Activated T-cell treated with anti-CD3 and anti-CD28 coated beads, Interleukin-2, amount 50 U/mL, for 1 hour (primary cell): Measurements from ENCODE around the gene VSIG4.
A peak's percentile ranks its signal among the peaks of the same experiment; 100 is the strongest.
"Not testable (repeated sequence)": the region's sequence is repeated elsewhere in the genome, so short reads cannot be mapped to it uniquely, and the experiment has no call there.

Experiments
- DNase-seq: peaks from one replicate; pipeline ENCODE4 v3.0.0-alpha.2; 2020

VSIG4 gene

GRCh38 chrX:66039944-66040343, at the start of gene VSIG4:
Gene VSIG4, minus strand, starts transcription at chrX:66040080. Its CDS starts 82 bp downstream, at chrX:66039998.
- DNase-seq: no peak

- no peak for DNase-seq
Measured at GRCh38 chrX:66076801-66077200, 36.9 kb upstream of the VSIG4 start.

- peak; percentile 33 for DNase-seq
Measured at GRCh38 chrX:66074920-66075879, 35.3 kb upstream of the VSIG4 start.

- no peak for DNase-seq
Measured at GRCh38 chrX:66071126-66071525, 31.2 kb upstream of the VSIG4 start.

GRCh38 chrX:66064261-66064660, 24.4 kb upstream of the VSIG4 start:
- DNase-seq: no peak

GRCh38 chrX:66057019-66057418, 17.1 kb upstream of the VSIG4 start:
- DNase-seq: not testable (repeated sequence)

- DNase-seq: no peak
Measured at GRCh38 chrX:66054978-66055377, 15.1 kb upstream of the VSIG4 start.

- no peak for DNase-seq
Measured at GRCh38 chrX:66053414-66053813, 13.5 kb upstream of the VSIG4 start.

- DNase-seq: no peak
Measured at GRCh38 chrX:66051980-66052379, 12.1 kb upstream of the VSIG4 start.

- DNase-seq: no peak
Measured at GRCh38 chrX:66050140-66050569, 10.3 kb upstream of the VSIG4 start.

GRCh38 chrX:66049056-66049455, 9.2 kb upstream of the VSIG4 start:
- DNase-seq: no peak

- DNase-seq: no peak
Measured at GRCh38 chrX:66046612-66047235, 6.8 kb upstream of the VSIG4 start.

GRCh38 chrX:66045894-66046293, 6.0 kb upstream of the VSIG4 start:
- DNase-seq: no peak

- DNase-seq: no peak
Measured at GRCh38 chrX:66043584-66043983, 3.7 kb upstream of the VSIG4 start.

GRCh38 chrX:66042307-66043077, 2.6 kb upstream of the VSIG4 start:
- no peak for DNase-seq

GRCh38 chrX:66038115-66038514, 1.8 kb downstream of the VSIG4 start:
- DNase-seq: no peak

- DNase-seq: no peak
Measured at GRCh38 chrX:66036231-66036630, 3.6 kb downstream of the VSIG4 start.

GRCh38 chrX:66035667-66036066, 4.2 kb downstream of the VSIG4 start:
- no peak for DNase-seq

- DNase-seq: no peak
Measured at GRCh38 chrX:66030505-66031317, 9.2 kb downstream of the VSIG4 start.

GRCh38 chrX:66028936-66029335, 10.9 kb downstream of the VSIG4 start:
- no peak for DNase-seq

- DNase-seq: no peak
Measured at GRCh38 chrX:66024570-66024969, 15.3 kb downstream of the VSIG4 start.

GRCh38 chrX:66024092-66024467, 15.8 kb downstream of the VSIG4 start:
- no peak for DNase-seq
